ENCODE results near the gene PRRT1B.

PRRT1B gene

GRCh38 chr9:131582056-131582455, 36.7 kb downstream of the PRRT1B start:
- in situ Hi-C loops (cut with MboI; ENCODE audit: low pct_unique_long_range_greater_than_20kb, low sequenced_read_pairs, unreplicated experiment) = no loop called here
- TF ChIP-seq, protein P1, sequence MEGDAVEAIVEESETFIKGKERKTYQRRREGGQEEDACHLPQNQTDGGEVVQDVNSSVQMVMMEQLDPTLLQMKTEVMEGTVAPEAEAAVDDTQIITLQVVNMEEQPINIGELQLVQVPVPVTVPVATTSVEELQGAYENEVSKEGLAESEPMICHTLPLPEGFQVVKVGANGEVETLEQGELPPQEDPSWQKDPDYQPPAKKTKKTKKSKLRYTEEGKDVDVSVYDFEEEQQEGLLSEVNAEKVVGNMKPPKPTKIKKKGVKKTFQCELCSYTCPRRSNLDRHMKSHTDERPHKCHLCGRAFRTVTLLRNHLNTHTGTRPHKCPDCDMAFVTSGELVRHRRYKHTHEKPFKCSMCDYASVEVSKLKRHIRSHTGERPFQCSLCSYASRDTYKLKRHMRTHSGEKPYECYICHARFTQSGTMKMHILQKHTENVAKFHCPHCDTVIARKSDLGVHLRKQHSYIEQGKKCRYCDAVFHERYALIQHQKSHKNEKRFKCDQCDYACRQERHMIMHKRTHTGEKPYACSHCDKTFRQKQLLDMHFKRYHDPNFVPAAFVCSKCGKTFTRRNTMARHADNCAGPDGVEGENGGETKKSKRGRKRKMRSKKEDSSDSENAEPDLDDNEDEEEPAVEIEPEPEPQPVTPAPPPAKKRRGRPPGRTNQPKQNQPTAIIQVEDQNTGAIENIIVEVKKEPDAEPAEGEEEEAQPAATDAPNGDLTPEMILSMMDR (IDR thresholded peaks at IDR 0.05; ENCODE audit: extremely low read depth, insufficient read depth, missing control alignments) = no peak
- DNase-seq (ENCODE audit: low spot score) = no peak

DNA sequence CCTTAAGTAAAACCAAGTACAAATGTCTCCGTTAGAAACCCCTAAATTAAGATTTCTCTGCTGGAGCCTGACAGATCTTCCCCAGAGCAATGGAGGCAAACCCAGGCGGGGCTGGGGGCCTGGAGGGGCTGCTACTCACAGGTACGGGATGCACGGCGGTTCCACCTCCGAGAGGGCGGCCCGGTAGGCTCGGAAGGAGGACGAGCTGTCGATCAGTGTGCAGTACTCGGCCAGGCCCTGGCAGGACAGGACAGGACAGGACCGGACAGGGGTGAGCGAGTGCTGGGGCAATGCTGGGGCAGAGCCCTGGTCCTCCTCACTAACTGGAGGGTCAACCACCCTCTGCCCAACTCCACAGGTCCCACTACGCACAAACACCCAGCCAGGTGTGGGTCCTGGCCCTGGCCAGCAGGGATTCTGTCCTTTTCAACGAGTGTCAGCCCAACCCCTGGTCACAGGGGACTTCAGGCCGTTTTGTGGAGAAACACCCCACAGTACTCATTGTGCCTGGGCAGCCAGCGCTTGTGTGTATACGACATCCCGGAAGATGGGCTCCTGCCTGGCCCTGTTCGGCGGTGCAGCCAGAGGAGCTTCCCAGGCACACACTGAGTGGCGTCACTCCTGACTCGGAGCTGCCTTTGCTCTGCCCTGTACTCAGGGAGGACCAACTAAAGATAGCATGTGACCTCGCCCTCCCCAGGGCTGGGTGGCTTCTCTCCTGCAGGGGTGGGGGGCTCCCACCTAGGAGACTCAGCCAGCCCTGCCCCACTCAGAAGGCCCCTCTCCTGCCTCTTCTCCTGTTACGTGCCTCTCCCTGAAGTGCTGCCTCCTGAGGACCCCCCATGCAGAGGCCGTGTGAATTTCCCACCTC, 37.4 kb downstream of the PRRT1B start:
- in situ Hi-C loops (cut with MboI; ENCODE audit: low pct_unique_long_range_greater_than_20kb, low sequenced_read_pairs, unreplicated experiment) = no loop called here
- TF ChIP-seq, protein P1 (IDR thresholded peaks at IDR 0.05; ENCODE audit: extremely low read depth, insufficient read depth, missing control alignments) = no peak
- no peak for DNase-seq (ENCODE audit: low spot score)

GRCh38 chr9:131583337-131583645, 38.0 kb downstream of the PRRT1B start:
- TF ChIP-seq, protein P1 (IDR thresholded peaks at IDR 0.05; ENCODE audit: extremely low read depth, insufficient read depth, missing control alignments) = no peak
- in situ Hi-C loops (cut with MboI; ENCODE audit: low pct_unique_long_range_greater_than_20kb, low sequenced_read_pairs, unreplicated experiment) = no loop called here
- DNase-seq (ENCODE audit: low spot score) = no peak

DNA sequence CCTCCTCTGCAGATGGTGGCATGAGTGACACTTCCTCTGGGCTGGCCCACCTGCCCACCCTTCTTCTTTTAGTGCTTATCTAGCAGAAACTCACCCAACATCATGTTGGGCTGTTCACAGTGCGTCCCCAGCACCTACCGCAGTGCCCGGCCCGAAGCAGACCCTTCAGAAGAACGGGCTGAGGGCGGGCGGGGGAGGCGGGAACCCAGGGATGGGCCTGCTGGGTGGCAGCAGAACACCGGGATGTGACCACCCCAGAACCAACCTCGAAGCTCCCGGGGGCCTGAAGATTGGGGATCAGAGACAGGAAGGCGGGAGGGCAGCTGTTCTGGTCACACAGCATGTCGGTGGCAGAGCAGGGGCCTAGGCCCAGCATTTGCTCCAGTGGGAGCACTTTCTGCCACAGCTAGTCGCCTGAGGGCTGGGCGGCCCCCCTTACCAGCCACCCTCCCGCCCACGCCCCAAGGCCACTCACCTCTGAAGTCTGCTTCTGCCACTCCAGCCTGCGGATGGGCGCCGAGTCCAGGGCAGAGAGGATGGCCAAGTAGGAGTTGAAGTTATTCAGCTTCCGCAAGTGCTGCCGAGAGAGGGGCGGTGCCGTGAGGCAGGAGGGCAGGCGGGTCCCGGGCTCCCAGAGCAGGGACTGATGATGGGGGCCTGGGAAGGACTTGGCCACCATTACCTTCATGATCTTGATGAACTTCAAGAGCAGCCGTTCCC, 38.7 kb downstream of the PRRT1B start:
- DNase-seq (ENCODE audit: low spot score) = no peak
- TF ChIP-seq, protein P1 (IDR thresholded peaks at IDR 0.05; ENCODE audit: extremely low read depth, insufficient read depth, missing control alignments) = no peak
- in situ Hi-C loops (cut with MboI; ENCODE audit: low pct_unique_long_range_greater_than_20kb, low sequenced_read_pairs, unreplicated experiment) = no loop called here

GRCh38 chr9:131584858-131585257, 39.5 kb downstream of the PRRT1B start:
- in situ Hi-C loops (cut with MboI; ENCODE audit: low pct_unique_long_range_greater_than_20kb, low sequenced_read_pairs, unreplicated experiment) = no loop called here
- TF ChIP-seq, protein P1 (IDR thresholded peaks at IDR 0.05; ENCODE audit: extremely low read depth, insufficient read depth, missing control alignments) = no peak
- no peak for DNase-seq (ENCODE audit: low spot score)

- TF ChIP-seq, protein P1 (IDR thresholded peaks at IDR 0.05; ENCODE audit: extremely low read depth, insufficient read depth, missing control alignments) = no peak
- in situ Hi-C loops (cut with MboI; ENCODE audit: low pct_unique_long_range_greater_than_20kb, low sequenced_read_pairs, unreplicated experiment) = no loop called here
- no peak for DNase-seq (ENCODE audit: low spot score)
Observed at GRCh38 chr9:131585375-131585774, 40.1 kb downstream of the PRRT1B start.
